Measurements from ENCODE around the gene MRPL12.

DNA sequence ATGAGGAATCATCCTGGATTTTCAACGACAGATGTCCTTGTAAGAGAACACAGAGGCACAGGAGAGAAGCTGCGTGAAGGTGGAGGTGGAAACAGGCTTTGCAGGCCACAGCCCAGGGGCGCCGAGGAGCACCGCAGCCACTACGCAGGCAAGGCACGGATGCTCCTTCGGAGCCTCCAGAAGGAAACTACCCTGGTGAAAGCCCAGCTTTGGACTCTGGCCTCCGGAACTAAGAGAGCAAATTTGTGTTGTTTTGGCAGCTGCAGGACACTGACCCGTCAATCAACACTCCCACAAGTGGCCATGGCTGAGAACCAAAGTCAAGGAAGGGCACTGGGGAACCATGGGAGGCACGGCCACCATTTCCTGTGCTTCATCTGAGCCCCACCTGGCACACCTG, 23.0 kb upstream of the MRPL12 start:
- no peak for TF ChIP-seq POLR2AphosphoS5 (IDR thresholded peaks at IDR 0.05)
- TF ChIP-seq CTCF (IDR thresholded peaks at IDR 0.05 in 8 of 11, conservative IDR thresholded peaks at IDR 0.05 in 3 of 11) = no peak
